HG03039 (cell line): ENCODE measurements around the gene PITPNM2.

Source experiments
- ATAC-seq: cut with Tn5 transposase; IDR thresholded peaks from one replicate; pipeline ENCODE4 v1.9.1; 2021; ENCODE audit warnings: mild to moderate bottlenecking, moderate library complexity; ENCODE audit not compliant: unreplicated experiment

Gene PITPNM2

GRCh38 chr12:123145211-123145610, 5.7 kb downstream of the PITPNM2 start:
- no peak for ATAC-seq

- no peak for ATAC-seq
Observed at GRCh38 chr12:123143736-123144461, 7.0 kb downstream of the PITPNM2 start.

GRCh38 chr12:123142921-123143735, 7.8 kb downstream of the PITPNM2 start:
- ATAC-seq, result no peak

GRCh38 chr12:123142518-123142840, 8.4 kb downstream of the PITPNM2 start:
- no peak for ATAC-seq

- no peak for ATAC-seq
Observed at GRCh38 chr12:123141615-123142517, 9.0 kb downstream of the PITPNM2 start.

GRCh38 chr12:123140676-123141614, 9.9 kb downstream of the PITPNM2 start:
- no peak for ATAC-seq

DNA sequence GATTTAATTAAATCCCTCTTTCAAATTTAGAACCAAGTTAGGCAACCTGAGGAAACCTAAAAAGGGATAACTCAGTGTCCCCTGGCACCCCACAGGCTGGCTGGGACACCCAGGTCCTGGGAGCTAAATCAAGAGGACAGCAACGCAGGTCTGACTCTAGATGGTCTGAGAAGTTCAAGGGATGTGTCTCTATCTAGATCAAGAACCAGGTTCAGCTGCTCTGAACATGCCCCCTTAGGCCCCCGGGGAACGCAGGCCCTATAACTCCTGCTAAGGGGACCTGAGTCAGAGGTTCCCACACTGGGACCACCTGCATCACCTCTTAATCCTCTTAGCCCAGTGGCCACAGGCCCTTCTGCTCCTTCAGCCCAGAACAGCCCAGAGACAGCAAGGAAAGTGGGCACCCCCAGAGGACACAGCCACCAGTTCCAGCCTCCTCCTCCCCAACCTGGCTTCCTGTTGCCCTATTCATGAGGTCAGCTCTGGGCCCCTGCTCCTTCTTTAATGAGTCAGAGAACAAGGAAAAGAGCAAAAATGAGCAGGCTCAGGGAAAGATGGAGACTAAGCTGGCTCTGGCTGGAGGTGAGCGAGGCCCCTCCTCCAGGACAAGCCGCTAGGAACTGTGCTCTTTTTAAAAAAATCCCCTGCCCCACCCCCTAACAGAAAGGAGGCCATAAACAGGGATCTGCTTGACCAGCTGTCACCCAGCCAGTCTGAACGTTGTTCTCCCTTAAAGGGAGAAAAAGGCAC, 10.8 kb downstream of the PITPNM2 start:
- no peak for ATAC-seq

GRCh38 chr12:123135688-123136087, 15.2 kb downstream of the PITPNM2 start:
- no peak for ATAC-seq

DNA sequence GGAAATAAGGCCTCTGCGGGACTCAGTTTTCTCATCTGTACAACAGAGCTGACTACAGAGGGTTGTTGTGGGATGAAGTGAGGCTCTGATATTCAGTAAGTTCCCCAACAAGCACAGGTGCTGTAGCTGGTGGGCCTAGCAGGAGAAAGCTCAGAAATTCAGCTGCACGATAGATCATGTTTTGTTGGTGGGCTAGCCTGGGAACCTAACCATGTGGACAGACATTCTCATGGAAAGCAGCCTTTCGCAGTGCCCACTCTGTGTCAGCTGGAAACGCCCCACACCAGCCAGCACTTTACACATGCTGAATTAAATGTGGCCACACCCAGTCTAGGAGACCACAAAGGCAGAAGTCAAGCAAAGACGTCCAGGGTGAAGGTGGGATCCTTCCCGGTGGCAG, 16.1 kb downstream of the PITPNM2 start:
- ATAC-seq, result no peak

GRCh38 chr12:123134271-123134671, 16.6 kb downstream of the PITPNM2 start:
- ATAC-seq, result no peak

DNA sequence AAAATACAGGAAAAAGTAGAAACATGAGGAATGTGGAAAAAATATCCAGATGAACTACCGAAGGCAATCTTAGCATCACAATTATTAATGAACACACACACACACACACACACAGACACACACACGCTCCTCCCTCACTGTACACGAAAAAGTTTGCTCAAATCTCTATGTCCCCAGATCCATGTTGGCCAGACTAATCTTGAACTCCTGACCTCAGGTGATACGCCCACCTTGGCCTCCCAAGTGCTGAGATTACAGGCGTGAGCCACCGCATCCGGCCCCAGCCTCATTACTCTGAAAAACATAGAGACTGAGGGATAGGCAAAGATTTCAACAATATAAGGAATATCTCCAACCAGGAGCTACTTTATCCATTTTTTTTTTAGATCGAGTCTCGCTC, 17.2 kb downstream of the PITPNM2 start:
- ATAC-seq, result no peak

DNA sequence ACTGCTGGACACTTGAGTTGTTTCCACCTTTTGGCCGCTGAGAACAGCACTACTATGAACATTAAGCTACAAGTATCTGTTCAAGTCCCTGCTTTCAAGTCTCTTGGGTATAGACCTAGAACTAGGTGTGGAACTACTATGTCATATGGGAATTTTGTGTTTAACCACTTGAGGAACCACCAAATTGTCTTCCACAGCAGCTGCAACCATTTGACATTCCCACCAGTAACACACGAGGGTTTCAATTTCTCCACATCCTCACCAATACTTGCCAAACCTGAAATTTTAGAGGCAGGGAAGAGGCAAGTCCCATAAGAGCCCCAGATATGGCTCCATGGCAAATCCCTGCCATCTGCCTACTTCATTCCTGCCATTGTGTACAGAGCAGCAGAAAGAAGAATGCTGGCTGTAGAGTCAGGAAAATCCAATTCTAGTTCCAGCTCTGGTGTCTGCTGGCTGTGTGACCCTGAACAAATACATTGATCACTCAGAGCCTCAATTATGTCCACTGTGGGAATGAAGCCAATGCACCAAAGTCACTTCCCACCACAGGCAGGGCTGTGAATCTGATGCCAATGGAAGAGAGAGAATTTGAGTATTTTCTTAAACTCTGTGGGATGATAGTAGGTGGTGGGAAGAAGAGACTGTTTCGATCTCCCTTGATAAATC, 17.8 kb downstream of the PITPNM2 start:
- no peak for ATAC-seq

- no peak for ATAC-seq
Observed at GRCh38 chr12:123131879-123132402, 18.9 kb downstream of the PITPNM2 start.

GRCh38 chr12:123131291-123131832, 19.5 kb downstream of the PITPNM2 start:
- ATAC-seq, result no peak

DNA sequence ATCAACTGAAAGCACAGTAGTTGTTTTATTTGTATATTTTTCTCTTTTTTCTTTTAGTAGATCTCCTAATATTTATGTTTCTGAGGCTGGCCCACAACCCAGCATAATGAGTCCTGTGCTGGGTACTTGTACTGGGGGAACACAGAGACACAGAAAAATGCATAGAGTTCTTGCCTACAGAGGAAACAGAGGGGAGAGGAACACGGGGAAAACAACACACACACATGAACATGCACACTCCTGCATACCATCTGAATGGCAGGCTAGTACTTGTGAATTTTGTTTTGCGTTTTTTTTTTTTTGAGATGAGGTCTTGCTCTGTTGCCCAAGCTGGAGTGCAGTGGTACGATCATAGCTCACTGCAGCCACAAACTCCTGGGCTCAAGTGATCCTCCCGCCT, 21.3 kb downstream of the PITPNM2 start:
- no peak for ATAC-seq

DNA sequence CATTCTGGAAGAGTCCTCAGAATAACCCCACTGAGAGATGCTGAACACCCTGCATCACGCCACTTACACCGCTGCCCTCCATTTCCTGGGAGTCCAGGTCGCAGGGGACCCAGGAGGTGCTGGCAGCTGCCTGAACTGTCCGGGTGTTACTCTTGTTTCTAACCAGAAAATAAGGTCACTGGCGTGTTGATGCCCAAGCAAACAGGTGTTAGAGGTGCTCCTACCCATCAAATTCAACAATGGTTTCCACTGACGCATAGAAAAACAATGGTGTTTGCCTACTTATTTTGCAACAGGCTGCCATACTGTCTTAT, 23.8 kb downstream of the PITPNM2 start:
- ATAC-seq, result no peak

DNA sequence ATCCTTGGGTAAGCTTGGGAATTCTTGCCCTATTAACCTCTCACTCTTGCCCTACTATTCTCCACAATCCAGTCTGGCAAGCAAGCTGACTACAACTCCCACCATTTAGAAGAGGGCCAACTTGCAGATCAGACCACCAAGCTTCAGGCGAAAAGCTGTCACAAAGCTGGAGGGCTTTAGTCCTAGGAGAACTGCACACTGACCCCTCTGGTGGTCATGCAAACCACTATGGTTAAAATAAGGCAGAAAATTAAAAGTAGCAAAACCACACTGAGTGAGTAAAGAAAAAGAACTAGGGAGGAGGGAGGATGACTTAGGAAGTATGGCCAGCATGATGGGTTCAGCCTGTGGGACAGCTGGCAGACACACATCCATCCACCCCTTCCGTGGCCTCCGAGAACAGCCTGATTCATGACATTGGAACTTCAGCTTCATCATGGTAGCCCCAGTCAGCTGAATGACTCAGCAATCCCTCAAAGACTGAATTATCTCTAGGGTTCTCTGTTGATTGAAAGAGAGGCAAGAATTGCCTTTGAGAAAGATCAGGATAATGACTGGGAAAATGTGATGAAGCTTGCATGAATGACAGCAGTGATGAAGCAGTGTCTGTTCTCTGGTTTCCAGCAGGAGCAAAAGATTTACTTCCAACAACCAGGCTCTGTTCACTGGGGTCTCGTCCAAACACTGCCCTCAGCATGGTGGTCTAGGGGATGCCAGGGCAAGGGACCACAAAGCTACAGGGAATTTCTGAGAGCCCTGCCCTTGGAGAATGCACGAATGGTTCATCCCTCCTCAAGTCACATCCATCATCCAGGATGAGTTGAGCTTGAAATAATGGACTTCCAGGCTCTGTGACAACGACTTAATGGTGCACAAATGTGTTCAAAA, 24.4 kb downstream of the PITPNM2 start:
- ATAC-seq, result no peak

GRCh38 chr12:123122626-123123025, 28.3 kb downstream of the PITPNM2 start:
- ATAC-seq, result no peak
